Heart left ventricle (tissue), 16 donors: ENCODE data around the gene MYLK4. TPM values are rescaled to one million over a fixed set of nuclear protein-coding genes. Genes with fewer than 3 reads are reported as not detected.

ENCODE experiments used
- ATAC-seq, 4 donors: fragments of 200-7000 bp; cut with Tn5 transposase; one replicate each; pipeline ENCODE4 v1.9.1; 2020 to 2022; ENCODE audit warnings: moderate library complexity in 4 of 4, mild to moderate bottlenecking in 3 of 4, moderate number of reproducible peaks in 1 of 4
- DNase-seq, 5 donors: peaks; one replicate each; pipeline ENCODE4 v3.0.0-alpha.2; 2020
- H3K27ac ChIP-seq, 12 donors: fragments of 200-600 bp; sonication (generic) in 4 of 12; one replicate each; pipeline versions ENCODE4 v1.5.0 to v1.8.0; 2016 to 2022; ENCODE audit warnings: mild to moderate bottlenecking in 2 of 12
- H3K27me3 ChIP-seq, 9 donors: fragments of 200-600 bp; sonication (generic) in 2 of 9; one replicate each; pipeline versions ENCODE4 v1.5.1 to v1.8.0; 2016 to 2022; ENCODE audit warnings: mild to moderate bottlenecking in 3 of 9
- H3K36me3 ChIP-seq, 9 donors: fragments of 200-600 bp; sonication (generic) in 2 of 9; one replicate each; pipeline versions ENCODE4 v1.5.0 to v1.8.0; 2018 to 2022; ENCODE audit warnings: mild to moderate bottlenecking in 2 of 9
- H3K4me1 ChIP-seq, 12 donors: fragments of 200-600 bp; sonication (generic) in 4 of 12; one replicate each; pipeline versions ENCODE4 v1.5.0 to v1.8.0; 2016 to 2022; ENCODE audit warnings: mild to moderate bottlenecking in 3 of 12
- H3K4me3 ChIP-seq, 12 donors: fragments of 200-600 bp; sonication (generic) in 4 of 12; one replicate each; pipeline versions ENCODE4 v1.5.0 to v1.8.0; 2017 to 2022; ENCODE audit warnings: mild to moderate bottlenecking in 9 of 12, moderate library complexity in 4 of 12
- H3K9me3 ChIP-seq, 12 donors: fragments of 200-600 bp; sonication (generic) in 4 of 12; one replicate each; pipeline versions ENCODE4 v1.5.0 to v1.8.0; 2016 to 2022; ENCODE audit warnings: mild to moderate bottlenecking in 1 of 12
- POLR2A ChIP-seq, 2 donors: fragments of 450-650 bp; IDR thresholded peaks; one replicate each; pipeline ENCODE4 v1.6.1; 2017; ENCODE audit warnings: antibody characterized with exemption in 2 of 2, mild to moderate bottlenecking in 2 of 2, moderate library complexity in 2 of 2
- WGBS, 4 donors: extraction: QIAGEN DNeasy Blood & Tissue Kit in 2 of 4; methylation state at CpG; one replicate each; pipeline versions ENCODE4 v1.1.5 to v1.1.7; 2013 to 2018; 5-methylcytosine and 5-hydroxymethylcytosine counted together
- intact Hi-C, 10 donors: fragments of 100-400 bp; cut with DNase I; formaldehyde crosslinking; loops; one replicate each; pipeline versions ENCODE4 v1.11.1 to v1.14.2; 2022
- polyA plus RNA-seq, 2 donors: library from polyadenylated mRNA; stranded (reverse); fragments of 200-250 nt; gene quantifications; one replicate each; pipeline ENCODE4 v1.2.3, GENCODE V29; 2013
- total RNA-seq, 9 donors: library from RNA; depleted of rRNA in 2 of 9; stranded (reverse); fragments of >200 nt in 2 of 9; fragmentation: NEBNext Ultra II Directional in 3 of 9; extraction: Animal tissue kit (Norgen Biotek cat#: 25700) in 3 of 9; gene quantifications; one replicate each; pipeline versions ENCODE4 v1.1.0 to v1.2.4, GENCODE V29; 2016 to 2023
- TF ChIP-seq, protein P1 (sequence below), 12 donors: fragments of 200-600 bp; sonication (generic) in 4 of 12; IDR thresholded peaks; one replicate each; pipeline versions ENCODE4 v1.5.0 to v1.8.0; 2018 to 2022; ENCODE audit warnings: antibody characterized with exemption in 12 of 12, mild to moderate bottlenecking in 5 of 12
- donor health status: ischemic (EF 13 %, LVEDD 7.1; RV severe dilation, severe dysfunction).
- donor health status: healthy with polysubstance abuse.
- donor health status: DM: no; HTN: yes; CAD: no.
- donor health status: DM: no; HTN: no; CAD: no.
- donor health status: ischemic (EF 25% LVEDD 6.9; RV normal size, moderate dysfunction).
- donor health status: ischemic (EF 25% LVEDD 5.7; RV mildly dilated, moderate dysfunction).
- donor health status: healthy.
- donor health status: DM: yes; HTN: yes; CAD: no.
- donor health status: ischemic (EF 35%, LVEDD 5.7; RV mildly dilated, moderate dysfunction).
- donor health status: nonischemic (EF 11% LVEDD 7.7; RV severe dilation, severe dysfunction).
- donor health status: DM: yes; HTN: yes; CAD: no.
- donor health status: PGD.
- donor health status: ischemic (EF 29% LVEDD 5.4; RV normal size, mild dysfunction).
- donor health status: nonischemic (EF 23%, LVEDD 6.1; RV moderate dilation, normal function).

MYLK4 gene
- total and polyA plus RNA-seq, 11 donors = 0.14 to 1.6 (median 0.52) TPM

DNA sequence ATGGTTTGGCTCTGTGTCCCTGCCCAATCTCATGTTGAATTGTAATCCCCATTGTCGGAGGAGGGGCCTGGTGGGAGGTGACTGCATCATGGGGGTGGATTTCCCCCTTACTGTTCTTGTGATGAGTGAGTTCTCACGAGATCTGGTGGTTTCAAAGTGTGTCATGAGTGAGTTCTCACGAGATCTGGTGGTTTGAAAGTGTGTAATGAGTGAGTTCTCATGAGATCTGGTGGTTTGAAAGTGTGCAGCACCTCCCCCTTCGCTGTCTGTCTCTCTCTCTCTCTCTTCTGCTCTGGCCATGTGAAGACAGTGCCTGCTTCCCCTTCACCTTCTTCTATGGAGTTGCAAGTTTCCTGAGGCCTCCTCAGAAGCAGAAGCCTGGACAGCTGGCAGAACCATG, 87.6 kb downstream of the MYLK4 start:
- DNase-seq (no peak), ATAC-seq (no peak)
- peaks cover 0 to 5% (median 0%) of the 10 kb centered on the region in 12 donors for H3K4me1 ChIP-seq
- H3K4me3 ChIP-seq = no peak overlapping the region
- no peaks in the 10 kb centered on the region for H3K36me3 ChIP-seq
- H3K9me3 ChIP-seq = no peaks in the 10 kb centered on the region
- intact Hi-C loops = no loop called here
- H3K27me3 ChIP-seq = no peaks in the 10 kb centered on the region
- 71 to 85% (median 84%) methylated on average over 4 of the region's 4 CpGs for WGBS, 4 donors
- no peak for TF ChIP-seq POLR2A (IDR thresholded peaks at IDR 0.05)
- TF ChIP-seq, protein P1, sequence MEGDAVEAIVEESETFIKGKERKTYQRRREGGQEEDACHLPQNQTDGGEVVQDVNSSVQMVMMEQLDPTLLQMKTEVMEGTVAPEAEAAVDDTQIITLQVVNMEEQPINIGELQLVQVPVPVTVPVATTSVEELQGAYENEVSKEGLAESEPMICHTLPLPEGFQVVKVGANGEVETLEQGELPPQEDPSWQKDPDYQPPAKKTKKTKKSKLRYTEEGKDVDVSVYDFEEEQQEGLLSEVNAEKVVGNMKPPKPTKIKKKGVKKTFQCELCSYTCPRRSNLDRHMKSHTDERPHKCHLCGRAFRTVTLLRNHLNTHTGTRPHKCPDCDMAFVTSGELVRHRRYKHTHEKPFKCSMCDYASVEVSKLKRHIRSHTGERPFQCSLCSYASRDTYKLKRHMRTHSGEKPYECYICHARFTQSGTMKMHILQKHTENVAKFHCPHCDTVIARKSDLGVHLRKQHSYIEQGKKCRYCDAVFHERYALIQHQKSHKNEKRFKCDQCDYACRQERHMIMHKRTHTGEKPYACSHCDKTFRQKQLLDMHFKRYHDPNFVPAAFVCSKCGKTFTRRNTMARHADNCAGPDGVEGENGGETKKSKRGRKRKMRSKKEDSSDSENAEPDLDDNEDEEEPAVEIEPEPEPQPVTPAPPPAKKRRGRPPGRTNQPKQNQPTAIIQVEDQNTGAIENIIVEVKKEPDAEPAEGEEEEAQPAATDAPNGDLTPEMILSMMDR (IDR thresholded peaks at IDR 0.05) = no peak
- no peak overlapping the region for H3K27ac ChIP-seq

DNA sequence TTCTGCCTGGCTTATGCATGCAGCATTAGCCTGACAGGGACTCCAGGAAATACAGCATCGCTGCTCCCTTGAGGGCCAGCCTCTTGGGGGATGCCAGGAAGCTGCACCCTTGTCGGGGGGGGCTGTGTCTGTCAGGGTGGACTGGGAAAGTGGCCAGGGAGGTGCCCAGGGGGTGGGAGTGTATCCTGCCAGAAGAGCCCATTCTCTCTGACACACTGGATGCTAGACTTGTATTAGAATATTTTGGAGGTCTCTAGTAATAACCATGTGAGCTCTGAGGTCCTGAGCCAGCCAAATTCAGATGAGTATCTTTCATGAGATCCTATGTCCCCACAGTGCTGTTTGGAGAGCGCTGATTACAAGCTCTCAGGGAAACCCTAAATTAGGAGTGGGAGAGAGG, 89.1 kb downstream of the MYLK4 start:
- Histone ChIP-seq H3K9me3 (no peaks in the 10 kb centered on the region), H3K36me3 (no peaks in the 10 kb centered on the region), H3K4me3 (no peak overlapping the region), H3K4me1 (peaks cover 0 to 5% (median 0%) of the 10 kb centered on the region in 12 donors), H3K27ac (no peak overlapping the region), H3K27me3 (no peaks in the 10 kb centered on the region)
- no peak for TF ChIP-seq POLR2A (IDR thresholded peaks at IDR 0.05)
- TF ChIP-seq, protein P1 (IDR thresholded peaks at IDR 0.05) = no peak
- WGBS, 4 donors = 60 to 79% (median 73%) methylated on average over 3 of the region's 3 CpGs
- no peak for DNase-seq
- intact Hi-C loops = no loop called here
- no peak for ATAC-seq

DNA sequence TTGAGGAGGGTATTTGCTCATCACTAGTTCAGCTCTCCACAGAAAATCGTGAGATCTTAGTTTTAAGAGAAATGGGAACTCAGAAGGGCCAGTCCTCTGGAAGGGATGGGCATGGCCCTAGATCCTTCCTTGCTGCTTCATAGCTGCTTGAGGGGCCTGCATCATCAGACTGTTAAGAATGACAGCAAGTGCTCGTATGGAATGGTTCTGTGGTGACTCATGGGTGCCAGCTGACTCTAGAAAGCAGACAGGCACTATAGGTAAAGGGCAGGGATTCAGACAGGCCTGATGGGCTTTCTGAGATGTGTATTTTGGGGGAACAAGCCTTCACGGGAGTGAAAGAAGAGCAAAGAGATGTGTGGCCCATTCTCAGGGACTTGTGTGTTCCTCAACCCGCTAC, 90.8 kb downstream of the MYLK4 start:
- DNase-seq (no peak), ATAC-seq (no peak)
- Histone ChIP-seq H3K27me3 (no peaks in the 10 kb centered on the region), H3K9me3 (no peaks in the 10 kb centered on the region), H3K4me3 (no peak overlapping the region), H3K4me1 (no peaks in the 10 kb centered on the region), H3K27ac (no peak overlapping the region), H3K36me3 (no peaks in the 10 kb centered on the region)
- TF ChIP-seq, protein P1 (IDR thresholded peaks at IDR 0.05) = no peak
- TF ChIP-seq POLR2A (IDR thresholded peaks at IDR 0.05) = no peak
- intact Hi-C loops = no loop called here
- 72 to 85% (median 82%) methylated on average over 4 of the region's 4 CpGs for WGBS, 4 donors

DNA sequence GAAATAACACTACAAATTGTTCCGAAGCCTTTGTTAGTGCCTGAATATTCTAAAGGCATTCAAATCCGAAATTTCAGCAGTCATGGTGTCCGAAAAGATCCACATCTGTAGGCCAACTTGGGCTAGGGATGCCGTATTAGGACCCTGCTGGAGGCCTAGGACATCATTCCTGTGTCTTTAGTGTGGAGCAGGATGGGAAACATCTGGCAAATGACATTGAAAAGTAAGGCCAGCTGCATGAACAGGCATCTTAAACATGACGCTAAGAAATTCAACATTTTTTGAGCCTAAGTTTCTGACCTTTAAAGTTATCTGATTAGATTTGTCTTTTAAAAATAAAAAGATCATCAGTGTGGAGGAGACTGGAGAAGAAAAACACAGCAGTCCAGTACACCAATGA, 91.3 kb downstream of the MYLK4 start:
- TF ChIP-seq POLR2A (IDR thresholded peaks at IDR 0.05) = no peak
- TF ChIP-seq, protein P1 (IDR thresholded peaks at IDR 0.05) = no peak
- WGBS, 4 donors = 86 to 94% (median 92%) methylated on average over 5 of the region's 5 CpGs
- ATAC-seq (no peak), DNase-seq (no peak)
- H3K36me3 ChIP-seq = no peaks in the 10 kb centered on the region
- H3K4me1 ChIP-seq = no peaks in the 10 kb centered on the region
- H3K9me3 ChIP-seq = no peaks in the 10 kb centered on the region
- no peaks in the 10 kb centered on the region for H3K27me3 ChIP-seq
- intact Hi-C loops = no loop called here
- no peak overlapping the region for H3K4me3 ChIP-seq
- no peak overlapping the region for H3K27ac ChIP-seq
